ENCODE measurements around the gene PRTFDC1.
"Not testable (repeated sequence)": the region's sequence is repeated elsewhere in the genome, so short reads cannot be mapped to it uniquely, and the experiment has no call there.

Gene PRTFDC1

DNA sequence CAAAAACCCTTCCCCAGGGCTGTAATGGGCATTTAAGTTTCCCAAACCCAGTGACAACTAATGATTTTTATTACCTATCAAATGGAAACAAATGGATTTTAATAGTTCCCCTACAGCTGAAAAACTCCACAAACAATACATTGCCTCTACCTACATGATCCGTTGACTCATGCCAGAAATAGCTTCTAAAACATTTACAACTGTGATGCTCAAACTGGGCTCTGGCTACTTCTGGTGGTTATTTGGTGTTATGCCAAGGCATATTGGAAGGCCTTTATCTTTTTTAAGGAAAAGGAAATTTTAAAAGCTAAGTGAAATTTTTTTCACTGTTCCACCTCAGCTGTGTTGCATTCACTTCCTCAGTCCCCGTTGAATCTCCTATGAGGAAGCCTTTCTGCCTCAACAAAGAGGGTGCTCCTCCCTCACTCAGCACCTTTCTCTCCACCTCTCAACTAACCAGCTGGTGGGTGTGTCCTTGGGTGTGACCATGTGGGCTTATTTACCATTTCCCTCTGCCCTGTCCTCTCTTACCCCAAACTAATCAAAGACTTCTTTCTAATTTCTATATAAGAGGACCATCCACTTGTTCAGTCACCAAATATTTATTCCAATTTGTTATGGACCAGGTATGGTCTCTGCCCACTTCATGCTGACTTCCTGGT, 82.9 kb downstream of the PRTFDC1 start:
- no peak for DNase-seq

DNA sequence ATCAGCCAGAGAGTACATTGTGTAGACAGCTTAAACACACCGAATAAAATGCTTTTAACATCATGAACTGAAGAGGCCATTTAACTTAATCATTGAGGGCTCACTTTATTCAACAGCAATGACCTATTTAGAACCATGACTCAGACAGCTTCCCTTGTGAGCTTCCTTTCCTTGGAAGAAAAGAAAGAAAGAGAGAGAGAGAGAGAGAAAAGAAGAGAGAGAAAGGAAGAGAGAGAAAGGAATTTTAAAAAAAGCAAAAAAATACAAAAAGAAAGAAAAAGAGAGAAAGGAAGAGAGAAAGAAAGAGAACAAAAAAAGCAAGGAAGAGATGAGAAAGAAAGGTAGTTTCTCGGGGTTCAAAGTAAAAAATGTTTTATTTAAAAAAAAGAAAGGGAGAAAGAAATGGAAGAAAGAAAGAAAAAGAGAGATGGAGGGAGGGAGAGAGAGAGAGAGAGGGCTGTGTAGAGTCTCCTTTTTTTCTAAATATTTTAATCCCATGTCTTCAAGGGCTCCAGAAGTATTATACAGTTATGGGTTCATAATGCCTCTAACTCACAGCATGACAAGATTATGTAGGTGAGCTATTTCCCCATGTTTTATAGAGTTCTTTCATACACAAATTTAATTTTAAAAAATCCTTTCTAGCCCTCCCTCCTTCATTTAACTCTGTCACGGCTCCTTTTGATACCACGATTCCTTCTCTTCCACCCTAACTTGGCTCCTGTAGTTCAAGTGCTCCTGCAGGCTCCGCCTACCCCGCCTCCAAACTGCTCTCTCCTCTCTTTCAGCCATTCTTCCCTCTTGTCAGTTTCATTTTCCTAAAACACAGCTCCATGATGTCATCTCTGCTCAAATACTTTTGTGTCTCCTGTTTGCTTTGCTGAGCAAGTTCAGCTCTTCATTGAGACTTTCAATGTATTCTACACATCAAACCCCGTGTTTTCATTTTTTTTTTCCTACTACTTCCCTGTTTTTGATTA, 85.5 kb downstream of the PRTFDC1 start:
- DNase-seq = no peak

DNA sequence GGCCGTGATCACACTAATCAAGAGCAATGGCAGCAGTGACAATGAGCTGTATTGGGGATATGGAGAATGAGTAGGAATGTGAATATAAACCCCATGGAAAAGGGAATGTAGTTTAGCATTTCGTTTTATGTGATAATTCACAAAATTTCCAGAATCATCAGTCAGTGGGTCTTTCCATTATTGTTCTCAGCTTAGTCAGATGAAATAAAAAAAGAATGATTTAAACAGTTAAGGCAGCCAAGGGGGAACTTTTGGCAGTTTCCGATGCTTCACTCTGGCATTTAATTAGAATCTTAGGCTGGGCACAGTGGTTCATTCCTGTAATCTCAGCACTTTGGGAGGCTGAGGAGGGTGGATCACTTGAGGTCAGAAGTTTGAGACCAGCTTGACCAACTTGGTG, 86.6 kb downstream of the PRTFDC1 start:
- no peak for DNase-seq

DNA sequence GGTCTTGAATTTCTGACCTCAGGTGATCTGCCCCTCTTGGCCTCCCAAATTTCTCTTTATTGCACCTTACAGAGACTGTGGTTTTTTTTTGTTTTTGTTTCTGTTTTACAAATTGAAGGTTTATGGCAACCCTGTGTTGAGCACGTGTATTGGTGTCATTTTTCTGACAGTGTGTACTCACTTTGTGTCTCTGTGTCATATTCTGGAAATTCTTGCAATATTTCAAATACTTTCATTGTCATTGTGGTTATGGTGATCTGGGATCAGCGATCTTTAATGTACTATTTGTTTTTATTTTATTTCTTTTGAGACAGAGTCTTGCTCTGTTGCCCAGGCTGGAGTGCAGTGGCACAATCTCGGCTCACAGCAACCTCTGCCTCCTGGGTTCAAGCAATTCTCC, 89.8 kb downstream of the PRTFDC1 start:
- no peak for DNase-seq

DNA sequence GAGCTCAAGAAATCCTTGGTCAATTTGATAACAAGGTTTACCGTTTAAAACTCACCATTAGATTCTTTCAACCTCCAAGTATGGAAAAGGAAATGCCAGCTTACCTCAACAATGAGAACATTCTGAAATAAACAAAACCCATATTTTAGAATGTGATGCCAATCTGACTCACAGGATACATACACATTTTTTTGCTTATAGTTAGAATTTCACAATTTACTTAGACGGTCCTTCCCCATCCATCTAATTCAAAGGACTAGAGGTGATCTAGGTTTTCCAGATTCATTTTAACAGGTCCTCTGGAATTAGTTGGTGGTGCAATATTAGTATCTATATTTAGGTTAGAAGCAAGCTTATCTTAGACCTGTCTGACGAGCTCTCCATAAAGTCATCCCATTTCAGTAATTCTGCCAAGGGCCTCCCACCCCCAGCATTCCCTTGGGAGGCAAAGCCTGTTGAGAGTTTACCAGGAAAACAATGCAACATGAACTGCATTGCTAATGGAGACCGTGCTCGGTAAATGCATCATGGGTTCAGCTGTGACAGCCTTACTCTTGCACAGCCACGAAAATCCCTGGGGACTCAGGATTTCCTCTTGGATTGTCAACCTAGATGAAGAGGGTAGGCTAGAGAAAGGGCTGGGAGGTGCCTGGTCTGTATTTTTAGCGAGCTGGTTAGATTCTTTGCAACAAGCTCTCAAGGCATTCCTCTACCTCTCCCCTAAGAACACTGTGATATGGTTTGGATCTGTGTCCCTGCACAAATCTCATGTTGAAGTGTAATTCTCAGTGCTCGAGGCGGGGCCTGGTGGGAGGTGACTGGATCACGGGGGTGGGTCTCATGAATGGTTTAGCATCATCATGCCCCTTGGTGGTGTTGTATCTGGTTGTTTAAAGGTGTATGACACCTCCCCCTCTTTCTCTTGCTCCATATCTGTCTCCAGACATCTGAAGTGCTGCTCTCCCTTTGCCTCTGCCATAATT, 93.8 kb downstream of the PRTFDC1 start:
- no peak for DNase-seq

DNA sequence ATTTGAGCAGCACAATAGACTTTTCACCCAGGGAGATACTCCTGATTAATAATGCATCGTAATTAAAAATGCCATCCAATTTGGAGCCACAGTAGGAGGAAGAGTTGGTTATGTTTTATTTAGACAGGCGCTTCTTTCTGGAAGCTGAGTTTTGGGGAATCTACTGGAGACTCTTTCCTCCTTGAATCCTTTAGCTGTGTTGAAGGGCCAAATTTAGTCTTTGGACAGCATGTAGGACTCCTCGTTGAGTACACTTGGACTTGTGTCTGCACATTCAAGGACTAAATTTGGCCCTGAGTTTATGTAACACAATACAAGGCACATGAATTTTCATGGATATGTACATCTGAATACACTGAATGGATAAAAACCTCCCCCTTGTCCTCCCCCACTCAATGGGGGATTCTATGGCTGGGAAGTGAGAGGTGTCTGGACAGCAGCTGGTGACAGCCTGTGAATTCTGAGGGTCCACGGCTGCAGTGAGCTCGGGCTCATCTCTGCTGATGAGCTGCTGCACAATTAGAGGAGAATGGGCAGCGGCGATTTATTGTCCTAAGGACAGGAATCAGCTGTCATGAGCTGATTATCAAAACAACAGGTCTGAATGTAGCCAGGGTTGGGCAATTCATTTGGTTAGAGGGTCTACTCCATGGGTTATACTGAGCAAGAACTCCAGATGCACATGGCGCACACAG, 95.2 kb downstream of the PRTFDC1 start:
- no peak for DNase-seq

DNA sequence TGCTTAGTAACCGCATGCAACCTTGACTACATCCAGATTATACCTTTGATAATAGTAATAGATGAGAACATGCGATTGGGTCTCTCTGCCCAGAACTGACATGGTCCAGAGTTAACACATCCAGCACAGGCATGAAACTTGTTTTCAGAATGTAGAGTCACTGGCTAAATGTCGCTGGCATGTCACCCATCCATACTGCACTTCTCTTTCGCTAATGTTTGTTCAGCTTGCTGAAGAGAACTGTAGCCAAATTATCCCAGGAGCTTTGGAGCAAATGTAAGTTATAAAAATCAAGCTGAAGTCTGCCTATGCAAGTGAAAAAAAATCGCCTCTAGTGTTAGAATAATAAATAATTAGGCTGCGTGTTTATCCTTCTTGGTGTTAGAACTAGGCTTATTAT, 98.2 kb downstream of the PRTFDC1 start:
- no peak for DNase-seq

DNA sequence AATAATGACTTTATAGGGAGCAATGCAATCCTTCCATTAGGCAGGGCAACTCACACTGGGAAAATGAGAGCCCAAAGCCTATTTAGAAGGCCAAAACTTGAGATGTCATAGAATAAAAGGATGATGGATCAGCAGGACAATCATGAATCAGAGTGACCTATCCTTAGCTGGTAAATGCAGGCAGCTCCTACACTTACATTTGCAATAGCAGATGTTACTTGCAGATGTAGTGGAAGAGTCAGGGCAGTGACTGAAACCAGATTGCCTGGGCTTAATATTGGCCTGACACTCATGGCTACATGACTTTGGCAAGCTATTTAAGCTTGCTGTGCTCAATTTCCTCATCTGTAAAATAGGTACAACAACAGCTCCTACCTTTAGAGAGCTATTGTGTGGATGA, 98.7 kb downstream of the PRTFDC1 start:
- DNase-seq = no peak

DNA sequence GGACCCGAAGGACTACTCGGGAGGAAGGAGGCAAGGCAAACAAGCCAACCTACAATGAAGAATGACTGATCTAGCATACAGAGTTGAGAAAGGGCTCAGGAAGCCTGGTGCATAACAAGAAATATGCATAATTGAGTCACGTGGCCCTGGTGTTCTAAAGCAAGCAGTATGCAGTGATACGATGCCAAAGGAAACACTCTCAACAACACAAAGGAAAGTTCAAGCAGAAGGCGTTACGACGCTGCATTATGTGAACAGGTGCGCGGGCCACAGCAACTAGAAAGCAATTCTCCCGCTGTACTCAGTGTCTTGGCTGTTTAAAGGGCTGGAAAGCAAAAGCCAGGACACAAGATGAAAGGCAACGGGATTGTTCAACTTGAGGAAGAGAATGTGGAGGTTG, 100.8 kb downstream of the PRTFDC1 start:
- no peak for DNase-seq

DNA sequence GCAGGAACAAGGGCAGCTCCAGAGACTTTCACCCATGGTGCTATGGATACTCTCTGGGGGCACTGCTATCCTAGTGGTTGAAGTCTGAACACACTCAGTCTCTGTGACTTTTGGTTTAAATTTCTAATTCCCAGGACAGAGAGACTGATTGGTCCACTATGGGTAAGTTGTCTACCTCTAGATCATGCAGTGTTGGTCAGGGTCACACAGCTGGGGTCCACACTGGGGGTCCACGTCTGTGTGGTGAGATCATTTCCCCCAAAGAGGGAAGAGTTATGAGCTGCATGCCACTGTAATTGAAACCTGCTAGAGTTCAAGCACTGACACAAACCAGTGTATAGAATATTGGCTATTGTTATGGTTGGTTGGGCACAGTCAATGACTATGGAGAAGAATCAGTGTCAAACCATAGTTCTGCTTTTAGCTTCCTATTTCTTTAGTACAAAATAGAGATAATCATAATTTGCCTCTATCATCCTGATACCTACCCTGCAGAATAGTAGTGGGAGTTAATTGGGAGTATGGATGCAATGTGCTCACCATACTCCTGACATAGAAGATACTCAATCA, 101.6 kb downstream of the PRTFDC1 start:
- no peak for DNase-seq

DNA sequence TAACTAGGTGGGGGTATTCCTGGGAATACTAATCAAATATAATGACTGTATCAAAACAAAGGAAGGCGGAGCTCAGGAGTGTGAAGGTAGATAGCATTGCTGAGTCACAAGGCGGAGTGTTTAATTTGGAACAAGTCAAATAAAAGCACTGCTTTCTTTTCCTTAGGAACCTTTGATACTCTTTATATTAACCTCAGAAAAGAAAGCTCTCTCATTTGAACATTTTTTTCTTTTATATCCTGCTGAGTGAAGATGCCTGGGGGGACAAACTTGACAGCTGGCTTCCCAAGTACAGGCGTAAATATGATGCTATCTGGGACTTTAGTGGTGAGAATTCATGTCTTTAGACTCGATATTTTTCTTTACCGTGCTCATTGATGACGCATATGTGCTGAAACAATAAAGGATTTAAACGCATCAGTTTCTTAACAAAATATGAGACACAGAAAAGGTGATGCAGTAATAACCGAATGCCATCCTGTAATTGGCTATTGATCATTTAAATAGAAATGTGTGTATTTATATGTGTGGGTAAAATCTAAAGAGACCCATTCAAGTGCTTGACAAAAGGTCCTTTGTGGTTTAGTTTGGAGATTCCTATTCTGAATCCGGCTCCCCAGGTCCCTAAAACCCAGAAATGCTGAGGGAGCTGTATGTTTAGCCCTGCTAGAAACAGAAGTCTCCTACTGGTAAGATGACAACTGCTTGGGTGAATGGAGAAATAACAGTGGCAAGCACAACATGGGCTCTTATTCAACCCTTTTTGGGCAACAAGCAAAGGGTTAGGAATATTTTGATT, 102.7 kb downstream of the PRTFDC1 start:
- no peak for DNase-seq

DNA sequence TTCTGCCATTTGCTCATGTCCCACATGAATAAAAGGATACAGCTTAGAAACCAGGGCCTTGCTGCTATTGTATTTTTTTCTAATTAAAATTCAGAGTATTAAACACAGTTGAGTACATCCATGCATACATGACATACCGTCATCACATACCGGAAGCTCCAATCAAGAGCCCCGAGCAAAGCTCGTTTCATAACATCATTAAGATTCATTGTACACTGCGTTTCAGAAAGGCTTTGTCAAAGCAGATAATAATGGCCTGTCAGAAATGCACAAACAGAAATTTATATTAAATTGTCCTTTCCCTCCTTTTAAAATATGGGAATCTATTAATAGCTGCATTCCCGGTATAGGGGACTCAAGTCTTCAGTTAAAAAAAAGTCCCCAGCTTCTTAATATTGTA, 103.4 kb downstream of the PRTFDC1 start:
- no peak for DNase-seq

DNA sequence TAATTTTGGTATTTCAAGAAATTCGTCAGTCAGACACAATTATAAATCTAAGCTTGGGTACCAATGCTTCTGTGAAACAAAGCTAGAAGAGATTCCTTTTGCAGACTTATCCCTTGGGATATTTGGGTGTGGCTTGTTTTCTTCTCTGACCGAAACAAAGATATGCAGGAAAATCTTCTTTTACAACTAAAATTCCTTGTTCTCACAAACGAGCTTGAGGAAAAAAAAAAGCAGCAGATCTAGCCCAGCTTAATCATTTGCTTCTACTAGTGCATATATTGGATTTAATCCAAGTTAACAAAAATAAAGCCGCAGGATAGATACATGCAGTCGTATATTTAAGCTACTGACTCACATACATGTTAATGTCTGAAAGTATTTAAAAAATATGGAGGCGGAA, 104.2 kb downstream of the PRTFDC1 start:
- no peak for DNase-seq

DNA sequence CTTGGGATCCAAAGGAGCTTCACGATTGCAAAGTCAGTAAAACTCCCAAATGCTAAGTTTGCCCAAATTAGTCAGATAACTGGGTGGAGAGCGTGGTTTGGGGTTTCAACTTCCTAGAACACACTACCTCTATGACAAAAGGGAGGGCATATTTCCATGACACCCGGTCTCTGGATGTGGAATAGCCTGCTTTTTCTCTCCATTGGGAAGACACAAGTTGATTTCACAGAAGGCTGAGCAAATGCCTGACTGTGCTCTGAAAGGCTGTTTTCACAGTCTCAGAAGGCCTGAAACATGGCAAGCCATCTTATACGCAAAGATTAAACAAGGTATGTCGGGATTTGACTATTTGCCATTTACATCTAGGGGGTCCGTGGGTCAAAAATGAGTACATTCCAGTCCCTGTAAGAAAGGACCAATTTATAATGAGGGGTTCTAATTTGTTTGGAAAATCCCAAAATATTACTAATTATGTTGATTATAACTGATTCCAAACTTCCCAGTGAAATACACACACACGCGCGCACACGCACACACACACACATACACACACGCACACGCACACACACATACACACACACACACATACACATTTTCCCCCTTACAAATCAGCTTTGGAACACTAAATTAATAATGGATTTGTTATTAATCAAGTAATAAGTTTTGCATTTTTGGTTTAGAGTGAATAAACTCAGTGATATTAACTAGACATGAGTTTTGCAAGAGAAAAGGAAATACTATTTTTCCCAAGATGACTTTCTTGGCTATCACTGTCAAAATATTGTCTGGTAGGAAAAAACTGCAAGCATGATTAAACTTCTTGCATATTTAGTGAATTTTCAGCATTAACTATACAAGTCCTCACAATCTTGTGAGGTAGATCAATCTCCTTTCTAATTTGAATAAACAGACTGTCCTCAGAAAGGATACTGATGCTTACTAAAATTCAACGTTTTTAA, 105.0 kb downstream of the PRTFDC1 start:
- DNase-seq = no peak

DNA sequence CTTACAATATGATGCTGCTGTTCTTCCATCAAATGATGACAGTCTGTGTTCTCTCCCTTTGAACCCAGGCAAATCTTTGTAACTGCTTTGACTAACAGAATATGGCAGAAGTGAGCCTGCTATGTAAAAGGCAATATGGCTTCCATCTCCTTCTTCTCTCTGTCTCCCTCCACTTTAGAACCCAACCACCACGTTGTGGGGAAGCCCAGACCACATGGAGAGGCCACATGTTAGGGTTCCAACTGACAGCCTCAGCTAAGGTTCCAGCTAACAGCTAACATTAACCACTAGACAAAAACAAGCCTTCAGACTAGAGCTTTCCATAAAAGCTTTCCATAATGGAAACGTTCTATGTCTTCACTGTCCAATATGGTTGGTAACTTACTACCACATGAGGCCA, 107.7 kb downstream of the PRTFDC1 start:
- DNase-seq = no peak

DNA sequence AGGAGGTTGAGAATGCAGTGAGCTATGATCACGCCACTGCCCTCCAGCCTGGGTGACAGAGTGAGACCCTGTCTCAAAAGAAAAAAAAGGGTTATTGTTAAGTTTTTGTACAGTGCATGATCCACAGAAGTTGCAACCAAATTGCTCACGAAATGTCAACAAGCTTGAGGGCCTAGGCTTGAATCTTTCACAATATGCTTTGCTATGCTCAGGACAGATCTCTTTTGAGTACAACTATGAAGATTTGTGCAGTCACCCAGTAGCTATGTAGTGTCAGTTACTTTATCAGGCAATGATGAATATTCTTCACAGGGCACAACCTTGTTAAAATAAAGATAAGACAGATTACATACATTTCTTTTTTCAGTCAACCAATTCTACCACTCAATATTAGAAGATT, 109.2 kb downstream of the PRTFDC1 start:
- no peak for DNase-seq

DNA sequence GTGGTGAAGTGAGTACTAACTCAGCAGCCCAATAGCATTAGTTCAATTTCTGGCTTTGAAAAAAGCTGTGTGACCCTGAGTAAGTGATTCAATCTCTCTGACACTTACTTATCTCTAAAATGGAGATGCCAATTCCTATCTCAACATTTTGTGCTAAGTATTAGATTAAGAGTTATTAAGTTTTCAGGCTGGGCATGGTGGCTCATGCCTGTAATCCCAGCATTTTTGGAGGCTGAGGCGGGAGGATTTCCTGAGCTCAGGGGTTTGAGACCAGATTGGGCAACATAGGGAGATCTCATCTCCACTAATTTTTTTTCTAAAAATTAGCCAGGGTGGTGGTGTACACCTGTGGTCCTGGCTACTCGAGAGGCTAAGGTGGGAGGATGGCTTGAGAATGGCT, 109.5 kb downstream of the PRTFDC1 start:
- no peak for DNase-seq

DNA sequence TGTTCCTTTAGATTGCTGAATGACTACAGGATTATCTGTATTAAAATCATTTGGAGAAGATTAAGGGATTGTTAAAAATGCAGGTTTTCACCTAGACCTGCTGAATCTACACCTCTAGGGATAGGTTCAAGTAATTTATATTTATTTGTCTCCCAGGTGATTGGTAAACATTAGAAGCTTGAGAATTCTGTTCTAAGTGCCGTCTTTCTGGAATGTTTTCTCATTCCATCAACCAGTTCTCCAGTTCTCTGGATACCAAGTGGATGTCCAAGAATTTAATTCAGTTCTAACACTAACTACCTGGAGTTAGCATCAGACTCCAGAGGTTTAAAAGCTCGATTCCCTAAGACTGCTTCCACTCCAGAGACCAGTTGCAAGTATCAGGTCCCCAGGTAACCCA, 110.9 kb downstream of the PRTFDC1 start:
- no peak for DNase-seq

DNA sequence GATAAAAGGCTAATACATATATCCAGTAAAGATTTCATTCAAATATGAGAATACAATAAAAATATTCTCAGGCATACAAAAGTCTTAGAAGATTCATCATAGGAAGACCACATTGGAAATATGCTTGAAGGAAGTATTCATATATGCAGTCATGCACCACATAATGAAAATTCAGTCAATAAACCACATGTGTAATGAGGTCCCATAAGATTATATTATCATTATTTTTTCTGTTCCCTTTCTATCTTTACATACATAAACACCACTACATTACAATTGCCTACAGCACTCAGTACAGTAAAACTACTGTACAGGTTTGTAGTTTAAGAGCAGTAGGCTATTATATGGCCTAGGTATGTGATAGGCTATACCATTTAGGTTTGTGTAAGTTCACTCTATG, 111.6 kb downstream of the PRTFDC1 start:
- DNase-seq = no peak

DNA sequence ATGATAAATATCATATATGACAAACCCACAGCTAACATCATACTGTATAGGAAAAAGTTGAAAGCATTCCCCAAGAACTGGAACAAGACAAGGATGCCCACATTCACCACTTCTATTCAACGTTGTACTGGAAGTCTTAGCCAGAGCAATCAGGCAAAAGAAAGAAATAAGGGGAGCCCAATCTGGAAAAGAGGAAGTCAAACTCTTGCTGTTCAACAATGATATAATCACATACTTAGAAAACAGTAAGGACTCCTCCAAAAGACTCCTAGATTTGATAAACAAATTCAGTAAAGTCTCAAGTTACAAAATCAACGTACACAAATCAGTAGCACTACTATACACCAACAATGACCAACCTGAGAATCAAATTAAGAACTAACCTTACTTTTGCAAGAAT, 114.6 kb downstream of the PRTFDC1 start:
- DNase-seq = not testable (repeated sequence)
